Measurements from ENCODE around the gene TRMT11. TPM values are rescaled to one million over a fixed set of nuclear protein-coding genes. Genes with fewer than 3 reads are reported as not detected.

The TRMT11 gene
- total and polyA plus RNA-seq, 2 donors from 2014 or later = 10.6 to 25.1 TPM

DNA sequence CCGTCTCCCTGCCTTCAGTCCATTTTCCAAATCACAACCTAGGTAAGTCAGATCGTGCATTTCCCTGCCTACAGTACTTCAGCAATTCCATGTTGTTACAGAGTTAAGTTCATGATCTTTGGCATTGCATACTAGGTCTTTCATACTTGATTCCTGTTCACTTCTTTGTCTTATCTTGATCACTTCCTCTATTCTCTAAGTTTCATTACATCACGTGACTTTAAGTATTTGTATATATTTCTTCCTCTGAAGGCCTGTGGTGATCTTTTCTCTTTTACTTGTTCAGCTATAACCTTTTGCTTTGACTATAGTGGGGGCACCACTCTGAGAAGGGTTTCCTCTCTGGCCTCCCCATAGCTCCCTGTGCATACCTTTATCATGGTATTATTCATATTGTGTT, 100.2 kb downstream of the TRMT11 start:
- H3K4me3 ChIP-seq (ENCODE audit: low read length in 3 of 3) = no peak overlapping the region
- no peak for FAIRE-seq
- H3K9me3 ChIP-seq (ENCODE audit: control insufficient read depth in 2 of 3, insufficient read depth in 1 of 3, low read length in 3 of 3) = no peaks in the 10 kb centered on the region
- intact Hi-C loops (cut with DNase I) = no loop called here
- H3K4me1 ChIP-seq (ENCODE audit: control insufficient read depth in 2 of 3, insufficient read depth in 2 of 3, low read depth in 1 of 3, low read length in 3 of 3) = no peaks in the 10 kb centered on the region
- no peak for DNase-seq
- H3K27ac ChIP-seq (ENCODE audit: low read depth in 2 of 2, low read length in 2 of 2) = no peak overlapping the region
- H3K9ac ChIP-seq (ENCODE audit: low read length in 3 of 3) = no peak overlapping the region
- H3K36me3 ChIP-seq (ENCODE audit: control insufficient read depth in 2 of 3, insufficient read depth in 3 of 3, low read length in 3 of 3) = no peaks in the 10 kb centered on the region
- no peaks in the 10 kb centered on the region for H3K27me3 ChIP-seq (ENCODE audit: control insufficient read depth, insufficient read depth, low read length)
- TF ChIP-seq, protein P1, sequence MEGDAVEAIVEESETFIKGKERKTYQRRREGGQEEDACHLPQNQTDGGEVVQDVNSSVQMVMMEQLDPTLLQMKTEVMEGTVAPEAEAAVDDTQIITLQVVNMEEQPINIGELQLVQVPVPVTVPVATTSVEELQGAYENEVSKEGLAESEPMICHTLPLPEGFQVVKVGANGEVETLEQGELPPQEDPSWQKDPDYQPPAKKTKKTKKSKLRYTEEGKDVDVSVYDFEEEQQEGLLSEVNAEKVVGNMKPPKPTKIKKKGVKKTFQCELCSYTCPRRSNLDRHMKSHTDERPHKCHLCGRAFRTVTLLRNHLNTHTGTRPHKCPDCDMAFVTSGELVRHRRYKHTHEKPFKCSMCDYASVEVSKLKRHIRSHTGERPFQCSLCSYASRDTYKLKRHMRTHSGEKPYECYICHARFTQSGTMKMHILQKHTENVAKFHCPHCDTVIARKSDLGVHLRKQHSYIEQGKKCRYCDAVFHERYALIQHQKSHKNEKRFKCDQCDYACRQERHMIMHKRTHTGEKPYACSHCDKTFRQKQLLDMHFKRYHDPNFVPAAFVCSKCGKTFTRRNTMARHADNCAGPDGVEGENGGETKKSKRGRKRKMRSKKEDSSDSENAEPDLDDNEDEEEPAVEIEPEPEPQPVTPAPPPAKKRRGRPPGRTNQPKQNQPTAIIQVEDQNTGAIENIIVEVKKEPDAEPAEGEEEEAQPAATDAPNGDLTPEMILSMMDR (IDR thresholded peaks at IDR 0.05; ENCODE audit: borderline replicate concordance, extremely low read depth, insufficient read depth) = no peak

Other genes starting within 250 kb of the TRMT11 start
- 10.7 TPM for gene HEY2, start 236.9 kb upstream of the TRMT11 start, total RNA-seq
- 4.2 TPM for gene HEY2, start 236.9 kb upstream of the TRMT11 start, polyA plus RNA-seq (ENCODE audit: insufficient read depth, low read depth, low replicate concordance)
- gene NCOA7, start 195.6 kb upstream of the TRMT11 start, total RNA-seq = 135 TPM
- gene NCOA7, start 195.6 kb upstream of the TRMT11 start, polyA plus RNA-seq (ENCODE audit: insufficient read depth, low read depth, low replicate concordance) = 21.0 TPM
- gene HINT3, start 29.8 kb upstream of the TRMT11 start, total RNA-seq = 21.4 TPM
- 18.9 TPM for gene HINT3, start 29.8 kb upstream of the TRMT11 start, polyA plus RNA-seq (ENCODE audit: insufficient read depth, low read depth, low replicate concordance)